GM12875 (cell line): ENCODE results near the gene LRRC2.
A peak's percentile ranks its signal among the peaks of the same experiment; 100 is the strongest.
"Not testable (repeated sequence)": the region's sequence is repeated elsewhere in the genome, so short reads cannot be mapped to it uniquely, and the experiment has no call there.

Source experiments
- H3K4me3 ChIP-seq: one replicate; pipeline ENCODE4 v1.5.1; 2011; ENCODE audit warnings: low read depth, low read length, control low read depth
- CTCF ChIP-seq: IDR thresholded peaks from 2 replicates; pipeline ENCODE4 v1.5.1; 2011; ENCODE audit warnings: low read depth, mild to moderate bottlenecking, control low read depth, inconsistent platforms, low read length, moderate library complexity, borderline replicate concordance; ENCODE audit not compliant: insufficient read depth

The LRRC2 gene

GRCh38 chr3:46542344-46542743, 23.8 kb downstream of the LRRC2 start:
- no peak for TF ChIP-seq CTCF
- H3K4me3 ChIP-seq = no peak overlapping the region

- no peak overlapping the region for H3K4me3 ChIP-seq
- TF ChIP-seq CTCF = no peak
These were observed 24.3 kb downstream of the LRRC2 start for GRCh38 chr3:46541835-46542234.

- no peak for TF ChIP-seq CTCF
- H3K4me3 ChIP-seq = no peak overlapping the region
These were observed 25.6 kb downstream of the LRRC2 start for GRCh38 chr3:46540550-46540949.

GRCh38 chr3:46539443-46540005, 26.6 kb downstream of the LRRC2 start:
- no peak overlapping the region for H3K4me3 ChIP-seq
- TF ChIP-seq CTCF = no peak

GRCh38 chr3:46538803-46539442, 27.2 kb downstream of the LRRC2 start:
- TF ChIP-seq CTCF = no peak
- H3K4me3 ChIP-seq = no peak overlapping the region

GRCh38 chr3:46538425-46538802, 27.7 kb downstream of the LRRC2 start:
- H3K4me3 ChIP-seq = not testable (repeated sequence)

- H3K4me3 ChIP-seq = peak overlapping the region; percentile 10
- no peak for TF ChIP-seq CTCF
These were observed 28.3 kb downstream of the LRRC2 start for GRCh38 chr3:46537779-46538178.
